NCI-H2107 treated with DMSO at 0.1 percent for 48 hours (cell line): ENCODE results near the gene BANP.
"Not testable (repeated sequence)": the region's sequence is repeated elsewhere in the genome, so short reads cannot be mapped to it uniquely, and the experiment has no call there.

ENCODE experiments used
- DNase-seq: peaks from one replicate; lab custom pipeline; 2025; ENCODE audit not compliant: unreplicated experiment; lab: John Stamatoyannopoulos, UW

Gene BANP

DNA sequence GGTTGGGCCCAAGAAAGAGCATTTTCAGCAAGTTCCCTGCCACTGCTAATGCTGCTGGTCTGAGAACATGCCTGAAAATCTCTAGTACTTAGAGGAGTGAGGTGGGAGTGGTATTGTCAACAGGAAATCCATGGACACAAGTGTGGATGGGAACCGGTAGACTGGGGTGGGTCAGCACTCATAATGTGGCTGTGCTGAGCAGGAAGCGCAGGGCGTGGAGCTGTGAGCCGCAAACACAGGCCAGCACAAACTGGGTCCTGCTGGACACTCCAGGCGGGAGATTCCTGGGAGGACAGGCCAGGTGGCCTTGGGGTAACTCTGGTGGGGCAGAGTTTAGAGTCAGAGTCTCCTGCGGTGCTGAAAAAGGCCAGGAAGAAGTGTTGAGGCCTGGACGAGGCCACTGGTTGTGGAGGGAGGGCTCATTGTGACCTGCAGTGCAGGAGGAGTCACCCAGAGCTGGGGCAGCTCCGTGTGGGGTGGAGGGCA is 62.6 kb downstream of the BANP start:
- no peak for DNase-seq

DNA sequence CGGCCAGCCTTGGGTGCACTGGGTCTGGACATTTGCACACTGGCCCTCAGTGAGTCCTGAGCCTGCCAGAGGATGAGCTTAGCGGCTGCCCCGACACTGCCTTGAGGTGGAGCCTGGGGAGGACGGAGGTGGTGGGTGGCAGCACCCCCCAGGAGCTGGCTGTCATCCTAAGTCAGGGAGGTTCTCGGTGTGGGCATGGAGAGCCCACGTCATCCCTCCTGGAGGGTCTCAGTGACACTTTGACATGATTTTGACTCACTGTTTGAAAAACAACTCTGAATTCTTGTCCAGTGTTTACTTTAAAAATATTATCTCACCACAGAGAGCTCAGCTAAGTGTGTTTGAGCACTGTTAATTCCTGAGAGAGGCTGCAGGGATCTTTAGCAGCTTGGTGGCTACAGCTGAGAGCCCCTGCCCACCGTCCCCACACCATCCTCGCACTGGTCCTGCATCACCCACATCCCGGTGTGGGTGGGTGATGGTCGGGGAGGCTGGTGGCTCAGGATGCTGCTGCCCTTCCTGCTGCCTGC is 63.1 kb downstream of the BANP start:
- DNase-seq = no peak

GRCh38 chr16:88014954-88015805 is 63.9 kb downstream of the BANP start:
- DNase-seq = no peak

- DNase-seq = no peak
Observed at GRCh38 chr16:88015806-88016140, 64.5 kb downstream of the BANP start.

GRCh38 chr16:88016386-88016785 is 65.2 kb downstream of the BANP start:
- DNase-seq = not testable (repeated sequence)

- DNase-seq = no peak
Observed at GRCh38 chr16:88016964-88017363, 65.7 kb downstream of the BANP start.

GRCh38 chr16:88017587-88018101 is 66.4 kb downstream of the BANP start:
- no peak for DNase-seq

DNA sequence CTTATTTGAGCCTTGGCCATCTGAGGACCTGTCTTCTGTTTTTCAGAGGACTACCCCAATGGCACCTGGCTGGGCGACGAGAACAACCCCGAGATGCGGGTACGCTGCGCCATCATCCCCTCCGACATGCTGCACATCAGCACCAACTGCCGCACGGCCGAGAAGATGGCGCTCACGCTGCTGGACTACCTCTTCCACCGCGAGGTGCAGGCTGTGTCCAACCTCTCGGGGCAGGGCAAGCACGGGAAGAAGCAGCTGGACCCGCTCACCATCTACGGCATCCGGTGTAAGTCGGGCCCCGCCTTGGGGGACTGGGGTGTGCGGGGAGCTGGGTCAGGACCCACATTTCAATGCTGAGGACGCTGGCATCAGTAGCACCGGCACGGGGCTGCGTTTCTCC is 67.1 kb downstream of the BANP start:
- not testable (repeated sequence) for DNase-seq

GRCh38 chr16:88019041-88019820 is 68.0 kb downstream of the BANP start:
- DNase-seq = not testable (repeated sequence)

GRCh38 chr16:88019821-88020515 is 68.7 kb downstream of the BANP start:
- no peak for DNase-seq

- DNase-seq = no peak
Observed at GRCh38 chr16:88020516-88020885, 69.3 kb downstream of the BANP start.

GRCh38 chr16:88021041-88021970 is 70.1 kb downstream of the BANP start:
- not testable (repeated sequence) for DNase-seq

GRCh38 chr16:88022076-88023042 is 71.1 kb downstream of the BANP start:
- peak; percentile 51 for DNase-seq

GRCh38 chr16:88023366-88023765 is 72.1 kb downstream of the BANP start:
- DNase-seq = no peak

DNA sequence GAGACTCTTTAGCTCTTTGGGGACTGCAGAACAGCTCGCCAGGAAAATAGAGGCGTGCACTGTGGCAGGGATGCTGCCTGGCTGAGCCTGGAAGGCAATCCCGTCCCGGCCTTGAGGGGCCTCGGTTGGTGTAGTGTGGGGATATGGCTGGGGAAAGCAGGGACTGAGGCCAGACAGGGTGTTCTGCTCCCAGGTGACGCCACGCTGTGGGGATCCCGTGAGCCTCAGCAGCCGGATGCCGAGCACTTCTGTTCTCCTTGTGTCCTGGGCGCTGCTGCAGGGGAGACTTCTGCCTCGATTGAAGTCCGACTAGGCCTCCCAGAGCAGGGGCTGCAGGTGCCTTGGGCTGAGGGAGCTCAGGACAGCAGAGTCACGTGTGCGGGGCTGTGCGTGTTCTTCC is 72.6 kb downstream of the BANP start:
- no peak for DNase-seq

DNA sequence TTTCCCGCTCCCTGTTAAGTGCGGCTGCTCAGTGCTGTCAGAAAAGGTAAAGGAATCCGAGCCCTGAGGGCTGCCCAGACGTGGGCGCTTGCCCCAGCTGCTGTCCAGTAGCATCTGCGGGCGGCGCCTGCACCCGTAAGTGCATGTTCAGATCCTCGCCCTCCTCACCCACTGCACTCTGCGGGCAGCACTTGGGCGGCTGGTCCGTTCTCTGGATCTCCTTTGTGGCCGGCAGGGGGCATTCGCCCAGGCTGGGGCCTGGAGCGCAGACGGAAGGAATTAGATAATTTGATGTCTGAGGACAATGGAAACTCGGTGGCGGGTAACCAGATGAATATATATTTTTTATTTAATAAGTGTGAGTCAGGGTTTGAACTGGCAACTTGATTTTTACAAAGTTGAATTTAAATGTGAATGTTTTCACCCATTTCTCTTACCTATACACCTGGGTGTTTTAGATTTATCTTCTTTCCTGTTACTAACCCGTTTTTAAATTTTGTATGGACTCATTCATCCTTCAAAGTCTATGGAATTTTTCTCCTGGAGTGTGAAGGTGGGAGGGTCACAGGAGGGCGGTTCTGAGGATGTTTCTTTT is 73.4 kb downstream of the BANP start:
- DNase-seq = not testable (repeated sequence)

GRCh38 chr16:88025086-88025492 is 73.9 kb downstream of the BANP start:
- DNase-seq = not testable (repeated sequence)

GRCh38 chr16:88025828-88026555 is 74.8 kb downstream of the BANP start:
- DNase-seq = not testable (repeated sequence)
